HepG2 (cell line): ENCODE results near the gene ZNF747. TPM values are rescaled to one million over a fixed set of nuclear protein-coding genes. Genes with fewer than 3 reads are reported as not detected.

Experiments
- GLI4 ChIP-seq: sonication (generic); formaldehyde crosslinking; IDR thresholded peaks from 2 replicates; pipeline ENCODE4 v1.5.1; 2020; ENCODE audit warnings: missing genetic modification reagents, mild to moderate bottlenecking, moderate library complexity, borderline replicate concordance
- NCOR1 ChIP-seq: fragments of 200-600 bp; sonication (generic); IDR thresholded peaks from 2 replicates; pipeline ENCODE4 v1.7.0; 2017; ENCODE audit warnings: antibody characterized with exemption, low read length, borderline replicate concordance
- SIN3B ChIP-seq: fragments of 150-350 bp; IDR thresholded peaks from 2 replicates; pipeline ENCODE4 v1.6.1; 2014; ENCODE audit warnings: low read length
- SRF ChIP-seq: IDR thresholded peaks from 2 replicates; pipeline ENCODE4 v1.6.1; 2011; ENCODE audit warnings: mild to moderate bottlenecking, low read depth, low read length, moderate library complexity
- TBX3 ChIP-seq: fragments of 450-650 bp; IDR thresholded peaks from 2 replicates; pipeline ENCODE4 v1.6.1; 2017; ENCODE audit warnings: antibody characterized with exemption, mild to moderate bottlenecking, inconsistent platforms, borderline replicate concordance
- THYN1 ChIP-seq: sonication (generic); formaldehyde crosslinking; IDR thresholded peaks from 2 replicates; pipeline ENCODE4 v1.8.1; 2023; ENCODE audit warnings: low read depth, mild to moderate bottlenecking, moderate library complexity, missing genetic modification reagents, borderline replicate concordance
- ZNF264 ChIP-seq: sonication (generic); formaldehyde crosslinking; IDR thresholded peaks from 2 replicates; pipeline ENCODE4 v1.4.0; 2020; ENCODE audit warnings: missing genetic modification reagents
- ZNF296 ChIP-seq: sonication (generic); formaldehyde crosslinking; conservative IDR thresholded peaks from 2 replicates; pipeline ENCODE4 v1.5.0; 2020; ENCODE audit warnings: mild to moderate bottlenecking, missing genetic modification reagents
- ZNF432 ChIP-seq: sonication (generic); formaldehyde crosslinking; IDR thresholded peaks from 2 replicates; pipeline ENCODE4 v1.5.0; 2020; ENCODE audit warnings: missing genetic modification reagents, mild to moderate bottlenecking, borderline replicate concordance
- ZNF468 ChIP-seq: sonication (generic); formaldehyde crosslinking; IDR thresholded peaks from 2 replicates; pipeline ENCODE4 v1.8.0; 2022; ENCODE audit warnings: mild to moderate bottlenecking, moderate library complexity, missing genetic modification reagents
- ZNF879 ChIP-seq: sonication (generic); formaldehyde crosslinking; IDR thresholded peaks from 2 replicates; pipeline ENCODE4 v1.8.1; 2023; ENCODE audit warnings: missing genetic modification reagents
- polyA plus RNA-seq, 8 experiments: library from polyadenylated mRNA; depleted of rRNA in 3 of 8; stranded (reverse) in 7 of 8; unstranded in 1 of 8; fragments of >200 nt; fragmentation: Illumina TruSeq in 4 of 8; extraction: Trizol in 4 of 8; gene quantifications; 2 replicates each; pipeline versions ENCODE4 v1.2.1 to v1.2.3, GENCODE V29; 2011 to 2016; ENCODE audit warnings: low read depth in 4 of 8, missing spikeins in 1 of 8, mixed read lengths in 1 of 8; ENCODE audit not compliant: insufficient read depth in 1 of 8
- total RNA-seq, 5 experiments: library from RNA; depleted of rRNA; stranded (reverse); fragments of >200 nt; fragmentation: Illumina TruSeq; extraction: Trizol; gene quantifications; 2 replicates each; pipeline ENCODE4 v1.2.3, GENCODE V29; 2016; ENCODE audit warnings: low read depth in 1 of 5
- TF ChIP-seq, protein P1 (sequence below): sonication (generic); formaldehyde crosslinking; IDR thresholded peaks from 2 replicates; pipeline ENCODE4 v1.4.0; 2020; ENCODE audit warnings: mild to moderate bottlenecking, missing genetic modification reagents
- TF ChIP-seq, protein P2 (sequence below): sonication (generic); formaldehyde crosslinking; IDR thresholded peaks from 2 replicates; pipeline ENCODE4 v1.4.0; 2020; ENCODE audit warnings: missing genetic modification reagents, borderline replicate concordance
- TF ChIP-seq, protein P3 (sequence below): sonication (generic); formaldehyde crosslinking; IDR thresholded peaks from 2 replicates; pipeline ENCODE4 v1.5.0; 2020; ENCODE audit warnings: missing genetic modification reagents
- TF ChIP-seq, protein P4 (sequence below): sonication (generic); formaldehyde crosslinking; IDR thresholded peaks from 2 replicates; pipeline ENCODE4 v1.4.0; 2020; ENCODE audit warnings: mild to moderate bottlenecking, missing genetic modification reagents
- TF ChIP-seq, protein P5 (sequence below): IDR thresholded peaks from 2 replicates; pipeline ENCODE4 v1.6.1; 2016; ENCODE audit warnings: mild to moderate bottlenecking, missing biosample characterization, missing genetic modification reagents

Gene ZNF747
- total and polyA plus RNA-seq, 2 of the 13 experiments (the other 11 are each of a cell fraction or from before 2014, with no cell fraction given) = 7.2 to 10.2 TPM

DNA sequence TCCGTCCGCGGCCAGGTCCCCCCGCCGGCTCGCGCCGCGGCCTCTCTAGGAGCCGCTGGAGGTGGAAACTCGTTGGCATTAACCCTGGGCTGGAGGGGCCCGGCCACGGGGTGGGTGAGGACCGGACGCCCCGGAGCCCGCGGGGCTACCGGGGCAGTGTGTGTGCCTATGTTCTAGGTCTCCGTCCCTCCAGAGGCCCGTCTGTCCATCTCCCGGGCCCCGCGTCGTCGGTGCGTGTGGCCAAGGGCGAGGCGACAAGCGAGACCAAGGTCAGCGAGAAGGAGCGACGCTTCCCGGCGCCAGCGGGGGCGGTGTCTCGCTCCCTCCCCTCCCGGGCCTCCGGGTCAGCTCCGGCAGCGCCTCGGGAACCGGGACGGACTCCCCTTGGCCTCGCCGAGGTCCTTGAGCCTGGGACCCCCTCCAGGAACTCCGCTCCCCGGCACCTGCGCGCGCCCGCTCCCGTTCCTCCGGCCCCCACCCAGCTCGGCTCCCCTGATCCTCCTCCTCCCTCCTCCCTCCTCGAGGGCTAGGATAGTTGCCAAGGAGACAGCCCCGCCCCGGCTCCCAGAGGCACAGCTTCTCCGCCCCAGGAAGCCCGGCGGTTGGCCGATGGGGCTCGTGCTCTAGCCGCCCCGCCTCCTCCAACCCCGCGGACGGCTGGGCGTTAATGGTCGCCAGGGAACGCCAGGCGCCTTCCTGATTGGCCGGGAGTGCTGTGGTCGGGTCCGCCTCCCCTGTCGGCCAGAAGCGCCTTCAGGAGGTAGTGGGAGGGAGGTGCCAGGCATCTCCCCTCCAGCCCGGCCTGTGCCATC is 7.6 kb downstream of the ZNF747 start (continued):
- TF ChIP-seq, protein P1, sequence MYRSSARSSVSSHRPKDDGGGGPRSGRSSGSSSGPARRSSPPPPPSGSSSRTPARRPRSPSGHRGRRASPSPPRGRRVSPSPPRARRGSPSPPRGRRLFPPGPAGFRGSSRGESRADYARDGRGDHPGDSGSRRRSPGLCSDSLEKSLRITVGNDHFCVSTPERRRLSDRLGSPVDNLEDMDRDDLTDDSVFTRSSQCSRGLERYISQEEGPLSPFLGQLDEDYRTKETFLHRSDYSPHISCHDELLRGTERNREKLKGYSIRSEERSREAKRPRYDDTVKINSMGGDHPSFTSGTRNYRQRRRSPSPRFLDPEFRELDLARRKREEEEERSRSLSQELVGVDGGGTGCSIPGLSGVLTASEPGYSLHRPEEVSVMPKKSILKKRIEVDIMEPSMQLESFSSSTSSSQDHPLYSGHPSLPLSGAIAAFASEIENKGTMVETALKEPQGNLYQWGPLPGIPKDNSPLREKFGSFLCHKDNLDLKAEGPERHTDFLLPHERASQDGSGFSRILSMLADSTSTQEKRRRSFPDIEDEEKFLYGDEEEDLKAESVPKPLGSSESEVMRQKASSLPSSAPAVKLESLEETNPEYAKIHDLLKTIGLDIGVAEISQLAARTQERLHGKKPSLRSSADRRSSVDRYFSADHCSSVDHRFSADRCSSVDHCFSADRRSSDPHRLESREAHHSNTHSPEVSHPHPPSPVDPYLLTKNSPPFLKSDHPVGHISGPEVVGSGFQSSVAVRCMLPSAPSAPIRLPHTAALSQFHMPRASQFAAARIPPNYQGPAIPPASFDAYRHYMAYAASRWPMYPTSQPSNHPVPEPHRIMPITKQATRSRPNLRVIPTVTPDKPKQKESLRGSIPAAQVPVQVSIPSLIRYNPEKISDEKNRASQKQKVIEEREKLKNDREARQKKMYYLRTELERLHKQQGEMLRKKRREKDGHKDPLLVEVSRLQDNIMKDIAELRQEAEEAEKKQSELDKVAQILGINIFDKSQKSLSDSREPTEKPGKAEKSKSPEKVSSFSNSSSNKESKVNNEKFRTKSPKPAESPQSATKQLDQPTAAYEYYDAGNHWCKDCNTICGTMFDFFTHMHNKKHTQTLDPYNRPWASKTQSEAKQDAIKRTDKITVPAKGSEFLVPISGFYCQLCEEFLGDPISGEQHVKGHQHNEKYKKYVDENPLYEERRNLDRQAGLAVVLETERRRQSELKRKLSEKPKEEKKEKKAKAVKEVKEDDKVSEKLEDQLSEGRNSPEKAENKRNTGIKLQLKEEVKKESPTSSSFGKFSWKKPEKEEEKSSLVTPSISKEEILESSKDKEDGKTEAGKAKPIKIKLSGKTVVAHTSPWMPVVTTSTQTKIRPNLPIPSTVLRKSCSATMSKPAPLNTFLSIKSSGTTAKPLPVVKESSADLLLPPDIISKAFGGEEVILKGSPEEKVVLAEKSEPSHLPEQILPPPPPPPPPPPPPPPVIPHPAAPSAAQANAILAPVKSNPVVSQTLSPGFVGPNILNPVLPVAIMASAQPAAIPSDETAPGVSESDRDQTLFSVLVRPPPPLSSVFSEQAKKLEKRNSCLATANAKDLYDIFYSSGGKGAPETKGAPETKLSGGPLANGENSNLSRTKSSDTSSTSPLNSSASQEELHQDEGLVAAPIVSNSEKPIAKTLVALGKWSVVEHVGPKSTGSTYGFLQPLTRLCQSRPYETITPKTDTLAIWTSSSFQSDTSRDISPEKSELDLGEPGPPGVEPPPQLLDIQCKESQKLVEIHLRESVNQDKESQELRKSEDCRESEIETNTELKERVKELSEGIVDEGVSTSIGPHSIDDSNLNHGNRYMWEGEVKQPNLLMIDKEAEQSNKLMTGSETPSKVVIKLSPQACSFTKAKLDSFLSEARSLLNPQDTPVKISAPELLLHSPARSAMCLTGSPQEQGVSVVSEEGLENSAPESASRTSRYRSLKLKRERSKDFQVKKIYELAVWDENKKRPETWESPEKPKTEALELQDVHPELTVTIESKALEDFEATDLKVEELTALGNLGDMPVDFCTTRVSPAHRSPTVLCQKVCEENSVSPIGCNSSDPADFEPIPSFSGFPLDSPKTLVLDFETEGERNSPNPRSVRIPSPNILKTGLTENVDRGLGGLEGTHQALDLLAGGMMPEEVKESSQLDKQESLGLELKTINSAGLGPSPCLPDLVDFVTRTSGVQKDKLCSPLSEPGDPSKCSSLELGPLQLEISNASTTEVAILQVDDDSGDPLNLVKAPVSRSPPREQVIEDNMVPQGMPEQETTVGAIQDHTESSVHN (CRISPR knock-in tag) = no peak
- TF ChIP-seq, protein P2, sequence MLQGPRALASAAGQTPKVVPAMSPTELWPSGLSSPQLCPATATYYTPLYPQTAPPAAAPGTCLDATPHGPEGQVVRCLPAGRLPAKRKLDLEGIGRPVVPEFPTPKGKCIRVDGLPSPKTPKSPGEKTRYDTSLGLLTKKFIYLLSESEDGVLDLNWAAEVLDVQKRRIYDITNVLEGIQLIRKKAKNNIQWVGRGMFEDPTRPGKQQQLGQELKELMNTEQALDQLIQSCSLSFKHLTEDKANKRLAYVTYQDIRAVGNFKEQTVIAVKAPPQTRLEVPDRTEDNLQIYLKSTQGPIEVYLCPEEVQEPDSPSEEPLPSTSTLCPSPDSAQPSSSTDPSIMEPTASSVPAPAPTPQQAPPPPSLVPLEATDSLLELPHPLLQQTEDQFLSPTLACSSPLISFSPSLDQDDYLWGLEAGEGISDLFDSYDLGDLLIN (CRISPR knock-in tag) = no peak; the same call in 1 of the 2 replicates
- TF ChIP-seq, protein P3, sequence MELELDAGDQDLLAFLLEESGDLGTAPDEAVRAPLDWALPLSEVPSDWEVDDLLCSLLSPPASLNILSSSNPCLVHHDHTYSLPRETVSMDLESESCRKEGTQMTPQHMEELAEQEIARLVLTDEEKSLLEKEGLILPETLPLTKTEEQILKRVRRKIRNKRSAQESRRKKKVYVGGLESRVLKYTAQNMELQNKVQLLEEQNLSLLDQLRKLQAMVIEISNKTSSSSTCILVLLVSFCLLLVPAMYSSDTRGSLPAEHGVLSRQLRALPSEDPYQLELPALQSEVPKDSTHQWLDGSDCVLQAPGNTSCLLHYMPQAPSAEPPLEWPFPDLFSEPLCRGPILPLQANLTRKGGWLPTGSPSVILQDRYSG (CRISPR knock-in tag) = no peak
- TF ChIP-seq SIN3B (0 out of 2 replicates have a peak, but pooled peaks have one; percentile 18), ZNF432 (CRISPR knock-in tag) (no peak), SRF (no peak), NCOR1 (peak; percentile 64; the same call in 1 of the 2 replicates), ZNF296 (CRISPR knock-in tag) (no peak), TBX3 (peak; percentile 50; the same call in 1 of the 2 replicates), ZNF468 (CRISPR knock-in tag) (no peak), ZNF879 (CRISPR knock-in tag) (no peak), ZNF264 (CRISPR knock-in tag) (no peak; the same call in 1 of the 2 replicates), THYN1 (CRISPR knock-in tag) (no peak), GLI4 (CRISPR knock-in tag) (no peak)
- TF ChIP-seq, protein P4, sequence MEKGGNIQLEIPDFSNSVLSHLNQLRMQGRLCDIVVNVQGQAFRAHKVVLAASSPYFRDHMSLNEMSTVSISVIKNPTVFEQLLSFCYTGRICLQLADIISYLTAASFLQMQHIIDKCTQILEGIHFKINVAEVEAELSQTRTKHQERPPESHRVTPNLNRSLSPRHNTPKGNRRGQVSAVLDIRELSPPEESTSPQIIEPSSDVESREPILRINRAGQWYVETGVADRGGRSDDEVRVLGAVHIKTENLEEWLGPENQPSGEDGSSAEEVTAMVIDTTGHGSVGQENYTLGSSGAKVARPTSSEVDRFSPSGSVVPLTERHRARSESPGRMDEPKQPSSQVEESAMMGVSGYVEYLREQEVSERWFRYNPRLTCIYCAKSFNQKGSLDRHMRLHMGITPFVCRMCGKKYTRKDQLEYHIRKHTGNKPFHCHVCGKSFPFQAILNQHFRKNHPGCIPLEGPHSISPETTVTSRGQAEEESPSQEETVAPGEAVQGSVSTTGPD (CRISPR knock-in tag) = no peak
- TF ChIP-seq, protein P5, sequence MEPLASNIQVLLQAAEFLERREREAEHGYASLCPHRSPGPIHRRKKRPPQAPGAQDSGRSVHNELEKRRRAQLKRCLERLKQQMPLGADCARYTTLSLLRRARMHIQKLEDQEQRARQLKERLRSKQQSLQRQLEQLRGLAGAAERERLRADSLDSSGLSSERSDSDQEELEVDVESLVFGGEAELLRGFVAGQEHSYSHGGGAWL = no peak; the same call in 1 of the 2 replicates
